Calu3 (cell line): ENCODE results near the gene P2RY6. TPM values are rescaled to one million over a fixed set of nuclear protein-coding genes. Genes with fewer than 3 reads are reported as not detected.

Experiments
- BruUV-seq: library from RNA; stranded (reverse); fragments of 400-500 nt; replicated peaks from 2 replicates; lab custom pipeline; 2021; lab: Mats Ljungman, UMichigan
- CTCF ChIA-PET: fragments of 300-600 bp; sonication (Branson Sonifier 250); formaldehyde crosslinking; loops from one replicate; lab custom pipeline; 2022; ENCODE audit warnings: antibody characterized with exemption; lab: Charles Lee
- DNase-seq: peaks from one replicate; pipeline ENCODE4 v3.0.0; 2022
- H3K27ac Mint-ChIP-seq: one replicate; pipeline ENCODE4 v1.8.0; 2022; ENCODE audit warnings: mixed read lengths; ENCODE audit not compliant: unreplicated experiment
- H3K27me3 Mint-ChIP-seq: one replicate; pipeline ENCODE4 v1.8.0; 2022; ENCODE audit warnings: mixed read lengths; ENCODE audit not compliant: unreplicated experiment
- H3K36me3 Mint-ChIP-seq: one replicate; pipeline ENCODE4 v1.8.0; 2022; ENCODE audit warnings: mild to moderate bottlenecking, moderate library complexity, mixed read lengths; ENCODE audit not compliant: insufficient read depth, unreplicated experiment
- H3K4me1 Mint-ChIP-seq: one replicate; pipeline ENCODE4 v1.8.0; 2022; ENCODE audit warnings: mild to moderate bottlenecking, low read depth, mixed read lengths; ENCODE audit not compliant: unreplicated experiment
- H3K4me3 Mint-ChIP-seq: one replicate; pipeline ENCODE4 v1.8.0; 2022; ENCODE audit warnings: mild to moderate bottlenecking, low read depth, moderate library complexity, mixed read lengths; ENCODE audit not compliant: unreplicated experiment
- H3K9me3 Mint-ChIP-seq: one replicate; pipeline ENCODE4 v1.8.0; 2022; ENCODE audit warnings: low read depth, mixed read lengths; ENCODE audit not compliant: unreplicated experiment
- CTCF ChIP-seq: fragments of 200-600 bp; IDR thresholded peaks from one replicate; pipeline ENCODE4 v1.8.0; 2022; ENCODE audit warnings: antibody characterized with exemption; ENCODE audit not compliant: unreplicated experiment
- intact Hi-C: fragments of 100-400 bp; cut with micrococcal nuclease; formaldehyde crosslinking; loops from one replicate; pipeline ENCODE4 v1.10.0; 2022; ENCODE audit not compliant: unreplicated experiment
- total RNA-seq: library from RNA; stranded (reverse); gene quantifications from 2 replicates; pipeline ENCODE4 v1.2.3, GENCODE V29; 2022

Gene P2RY6
- total RNA-seq, 1 experiment from 2014 or later = not detected

- no peak for TF ChIP-seq CTCF
- Mint-ChIP-seq H3K9me3 (no peaks in the 10 kb centered on the region), H3K27ac (no peak overlapping the region), H3K4me1 (peaks cover 19% of the 10 kb centered on the region), H3K4me3 (no peak overlapping the region), H3K27me3 (peaks cover 13% of the 10 kb centered on the region), H3K36me3 (no peaks in the 10 kb centered on the region)
- DNase-seq = no peak
- CTCF ChIA-PET = interaction anchor here (1.9 kb wide), 1 partner anchor 49 kb away, joined by 5 read pairs; no protein-coding TSS in a partner anchor
- intact Hi-C loops = loop anchor here (5.0 kb wide), 1 partner anchor 402 kb away; no protein-coding TSS in a partner anchor
- BruUV-seq = no TSS peak
Observed at GRCh38 chr11:73239571-73240189, 32.5 kb upstream of the P2RY6 start.

GRCh38 chr11:73240190-73240781, 31.9 kb upstream of the P2RY6 start:
- no peak for DNase-seq
- Mint-ChIP-seq H3K27ac (no peak overlapping the region), H3K27me3 (peaks cover 19% of the 10 kb centered on the region), H3K4me3 (no peak overlapping the region), H3K36me3 (no peaks in the 10 kb centered on the region), H3K4me1 (peaks cover 19% of the 10 kb centered on the region), H3K9me3 (no peaks in the 10 kb centered on the region)
- BruUV-seq = no TSS peak
- CTCF ChIA-PET = interaction anchor here (1.9 kb wide), 1 partner anchor 48 kb away, joined by 5 read pairs; no protein-coding TSS in a partner anchor
- no peak for TF ChIP-seq CTCF
- intact Hi-C loops = loop anchor here (5.0 kb wide), 1 partner anchor 403 kb away; no protein-coding TSS in a partner anchor

GRCh38 chr11:73241300-73241699, 30.8 kb upstream of the P2RY6 start:
- DNase-seq = no peak
- no peak for TF ChIP-seq CTCF
- Mint-ChIP-seq H3K27ac (no peak overlapping the region), H3K9me3 (no peaks in the 10 kb centered on the region), H3K4me3 (no peak overlapping the region), H3K4me1 (peaks cover 19% of the 10 kb centered on the region), H3K27me3 (peaks cover 29% of the 10 kb centered on the region), H3K36me3 (no peaks in the 10 kb centered on the region)
- no TSS peak for BruUV-seq
- intact Hi-C loops = loop anchor here (5.0 kb wide), 1 partner anchor 404 kb away; no protein-coding TSS in a partner anchor
- CTCF ChIA-PET = no interaction called here

GRCh38 chr11:73242251-73243092, 29.7 kb upstream of the P2RY6 start:
- intact Hi-C loops = loop anchor here (1.0 to 5.0 kb wide), 2 partner anchors 57 to 405 kb away; no protein-coding TSS in a partner anchor
- peak; percentile 86 for DNase-seq
- Mint-ChIP-seq H3K27ac (peak overlapping the region; percentile 14), H3K9me3 (no peaks in the 10 kb centered on the region), H3K4me3 (no peak overlapping the region), H3K4me1 (peaks cover 19% of the 10 kb centered on the region), H3K27me3 (peaks cover 30% of the 10 kb centered on the region), H3K36me3 (no peaks in the 10 kb centered on the region)
- BruUV-seq = no TSS peak
- TF ChIP-seq CTCF = peak; percentile 85
- CTCF ChIA-PET = interaction anchor here (0.7 to 1.9 kb wide), 7 partner anchors 25 to 411 kb away, joined by 3 to 14 read pairs (median 3); partner anchors contain the start of gene P2RY2
